ENCODE measurements around the gene FGF18. TPM values are rescaled to one million over a fixed set of nuclear protein-coding genes. Genes with fewer than 3 reads are reported as not detected.

The FGF18 gene
- total RNA-seq, 1 donor from 2014 or later, result 30.4 TPM

DNA sequence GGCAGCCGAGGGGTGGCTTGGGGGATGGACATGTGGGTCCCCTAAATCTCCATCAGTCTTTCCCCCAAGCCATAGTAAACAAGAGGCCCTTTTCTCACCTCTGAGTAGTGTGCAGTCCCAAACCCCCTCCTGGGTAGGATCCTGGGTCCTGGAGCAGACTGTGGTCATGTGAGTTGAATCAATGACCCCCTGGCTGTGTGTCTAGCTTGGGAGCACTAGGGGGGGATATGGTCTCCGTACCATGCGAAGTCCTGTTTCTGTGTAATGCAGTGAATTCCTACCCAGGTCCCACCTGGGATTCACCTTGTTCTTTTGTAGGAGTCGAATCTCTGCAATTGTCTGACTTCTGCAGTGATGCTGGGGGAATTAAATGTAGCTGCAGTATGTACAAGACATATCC lies 66.2 kb downstream of the FGF18 start:
- DNase-seq, result no peak
- no peaks in the 10 kb centered on the region for H3K36me3 ChIP-seq
- H3K4me3 ChIP-seq, result no peak overlapping the region
- TF ChIP-seq, protein P1, sequence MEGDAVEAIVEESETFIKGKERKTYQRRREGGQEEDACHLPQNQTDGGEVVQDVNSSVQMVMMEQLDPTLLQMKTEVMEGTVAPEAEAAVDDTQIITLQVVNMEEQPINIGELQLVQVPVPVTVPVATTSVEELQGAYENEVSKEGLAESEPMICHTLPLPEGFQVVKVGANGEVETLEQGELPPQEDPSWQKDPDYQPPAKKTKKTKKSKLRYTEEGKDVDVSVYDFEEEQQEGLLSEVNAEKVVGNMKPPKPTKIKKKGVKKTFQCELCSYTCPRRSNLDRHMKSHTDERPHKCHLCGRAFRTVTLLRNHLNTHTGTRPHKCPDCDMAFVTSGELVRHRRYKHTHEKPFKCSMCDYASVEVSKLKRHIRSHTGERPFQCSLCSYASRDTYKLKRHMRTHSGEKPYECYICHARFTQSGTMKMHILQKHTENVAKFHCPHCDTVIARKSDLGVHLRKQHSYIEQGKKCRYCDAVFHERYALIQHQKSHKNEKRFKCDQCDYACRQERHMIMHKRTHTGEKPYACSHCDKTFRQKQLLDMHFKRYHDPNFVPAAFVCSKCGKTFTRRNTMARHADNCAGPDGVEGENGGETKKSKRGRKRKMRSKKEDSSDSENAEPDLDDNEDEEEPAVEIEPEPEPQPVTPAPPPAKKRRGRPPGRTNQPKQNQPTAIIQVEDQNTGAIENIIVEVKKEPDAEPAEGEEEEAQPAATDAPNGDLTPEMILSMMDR (IDR thresholded peaks at IDR 0.05; ENCODE audit: borderline replicate concordance), result no peak
- intact Hi-C loops (cut with micrococcal nuclease), result no loop called here
- no peaks in the 10 kb centered on the region for H3K27me3 ChIP-seq (ENCODE audit: low read depth)
- H3K4me1 ChIP-seq, result peaks cover 21% of the 10 kb centered on the region
- no peaks in the 10 kb centered on the region for H3K9me3 ChIP-seq (replicated peaks)
- H3K27ac ChIP-seq (replicated peaks), result no peak overlapping the region

DNA sequence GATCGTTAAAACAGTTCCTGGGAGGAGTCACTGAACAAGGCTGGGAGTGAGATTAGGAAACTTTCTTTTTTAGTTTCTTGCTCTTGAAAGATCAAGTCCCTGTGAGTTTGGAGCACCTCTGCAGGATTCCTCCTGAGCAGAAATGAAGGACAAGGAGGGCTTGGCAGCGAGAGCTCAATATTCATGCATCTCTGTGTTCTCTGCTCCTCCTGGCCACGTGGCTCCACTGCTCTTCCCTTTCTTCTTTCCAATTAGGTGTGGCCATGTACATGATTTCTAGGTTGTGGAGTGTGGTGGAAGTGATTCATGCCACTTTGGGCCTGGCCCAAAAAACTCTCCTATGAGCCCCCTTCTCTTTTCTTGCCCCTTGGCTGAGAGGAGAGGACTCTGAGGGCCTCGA lies 67.2 kb downstream of the FGF18 start:
- DNase-seq, result no peak
- intact Hi-C loops (cut with micrococcal nuclease), result no loop called here
- TF ChIP-seq, protein P1 (IDR thresholded peaks at IDR 0.05; ENCODE audit: borderline replicate concordance), result no peak
- H3K9me3 ChIP-seq (replicated peaks), result no peaks in the 10 kb centered on the region
- H3K36me3 ChIP-seq, result no peaks in the 10 kb centered on the region
- H3K4me1 ChIP-seq, result peaks cover 21% of the 10 kb centered on the region
- H3K4me3 ChIP-seq, result no peak overlapping the region
- H3K27ac ChIP-seq (replicated peaks), result no peak overlapping the region
- H3K27me3 ChIP-seq (ENCODE audit: low read depth), result no peaks in the 10 kb centered on the region

DNA sequence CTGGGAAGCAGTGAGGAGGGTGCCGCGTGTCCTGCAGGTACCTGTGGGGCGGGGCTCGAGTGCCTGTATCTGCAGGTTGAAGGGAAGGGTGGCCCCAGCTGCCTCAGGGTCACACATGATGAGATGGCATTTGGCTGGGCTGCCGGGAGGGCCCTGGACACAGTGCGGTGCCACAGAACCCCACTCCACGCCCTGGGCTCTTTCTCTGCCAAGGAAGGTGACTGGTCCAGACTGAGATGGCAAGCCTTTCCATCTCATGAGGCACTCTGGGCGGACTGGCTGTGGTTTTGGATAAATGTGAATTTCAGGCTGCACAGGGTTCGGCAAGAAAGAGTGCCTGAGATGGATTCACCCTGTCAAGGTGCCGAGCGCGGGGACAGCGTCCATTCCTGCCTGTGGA lies 69.4 kb downstream of the FGF18 start:
- DNase-seq, result no peak
- Histone ChIP-seq H3K27me3 (ENCODE audit: low read depth) (no peaks in the 10 kb centered on the region), H3K9me3 (replicated peaks) (no peaks in the 10 kb centered on the region), H3K36me3 (no peaks in the 10 kb centered on the region), H3K27ac (replicated peaks) (no peak overlapping the region), H3K4me3 (no peak overlapping the region), H3K4me1 (peaks cover 10% of the 10 kb centered on the region)
- intact Hi-C loops (cut with micrococcal nuclease), result no loop called here
- TF ChIP-seq, protein P1 (IDR thresholded peaks at IDR 0.05; ENCODE audit: borderline replicate concordance), result no peak

DNA sequence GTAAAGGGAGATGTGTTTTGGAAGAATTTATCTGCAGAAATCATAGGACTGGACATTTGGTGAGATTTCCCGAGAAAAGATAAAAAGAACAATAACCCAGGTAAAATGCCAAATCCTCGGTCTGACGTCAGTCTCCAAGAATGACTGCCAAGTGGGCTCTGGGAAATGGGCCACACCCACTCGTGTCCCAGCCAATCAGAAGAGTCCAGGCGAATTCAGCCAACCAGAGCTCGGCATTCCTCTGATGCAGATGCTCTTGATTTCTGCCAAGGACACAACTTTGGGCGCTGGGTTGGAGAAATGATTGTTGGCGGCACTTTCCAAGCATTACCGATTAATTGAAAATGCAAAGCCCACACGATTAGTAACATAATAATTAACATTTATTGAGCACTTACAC lies 73.3 kb downstream of the FGF18 start:
- Histone ChIP-seq H3K27me3 (ENCODE audit: low read depth) (no peaks in the 10 kb centered on the region), H3K27ac (replicated peaks) (no peak overlapping the region), H3K9me3 (replicated peaks) (no peaks in the 10 kb centered on the region), H3K36me3 (no peaks in the 10 kb centered on the region), H3K4me1 (peaks cover 36% of the 10 kb centered on the region), H3K4me3 (no peak overlapping the region)
- TF ChIP-seq, protein P1 (IDR thresholded peaks at IDR 0.05; ENCODE audit: borderline replicate concordance), result no peak
- intact Hi-C loops (cut with micrococcal nuclease), result no loop called here
- no peak for DNase-seq

DNA sequence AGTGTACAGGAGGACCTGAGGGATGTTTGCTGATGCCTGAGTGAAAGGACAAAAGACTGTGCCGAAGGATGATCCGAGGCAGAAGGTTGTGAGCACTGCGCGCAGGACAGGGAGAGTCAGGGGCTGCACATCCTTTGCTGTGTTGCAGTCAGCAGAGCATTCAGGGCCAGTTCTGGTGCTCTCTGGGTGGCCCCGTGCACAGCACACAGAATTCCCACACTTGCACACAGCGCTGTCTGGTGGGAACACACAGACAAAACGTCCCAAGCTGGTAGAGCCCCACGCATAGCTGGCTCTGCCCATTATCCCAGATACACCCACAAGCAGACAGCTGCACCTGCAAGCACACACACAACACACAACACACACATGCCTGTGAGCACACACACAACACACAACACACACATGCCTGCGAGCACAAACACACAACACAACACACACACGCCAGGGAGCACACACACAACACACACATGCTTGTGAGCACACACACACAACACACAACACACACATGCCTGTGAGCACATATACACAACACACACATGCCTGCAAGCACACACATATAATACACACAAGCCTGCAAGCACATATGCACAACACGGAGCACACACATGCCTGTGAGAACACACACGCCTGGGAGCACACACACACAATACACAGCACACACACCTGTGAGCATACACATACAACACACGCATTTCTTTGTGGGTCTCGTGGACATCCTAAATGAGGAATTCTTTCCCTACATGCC lies 74.4 kb downstream of the FGF18 start:
- peak overlapping the region; percentile 86 for H3K27ac ChIP-seq (replicated peaks)
- H3K36me3 ChIP-seq, result no peaks in the 10 kb centered on the region
- H3K27me3 ChIP-seq (ENCODE audit: low read depth), result no peaks in the 10 kb centered on the region
- H3K9me3 ChIP-seq (replicated peaks), result no peaks in the 10 kb centered on the region
- intact Hi-C loops (cut with micrococcal nuclease), result no loop called here
- H3K4me1 ChIP-seq, result peaks cover 36% of the 10 kb centered on the region
- H3K4me3 ChIP-seq, result peak overlapping the region; percentile 33
- TF ChIP-seq, protein P1 (IDR thresholded peaks at IDR 0.05; ENCODE audit: borderline replicate concordance), result no peak
- no peak for DNase-seq

Measured in left ventricle myocardium inferior (tissue), 1 donor.